ENCODE measurements around the gene WAS. TPM values are rescaled to one million over a fixed set of nuclear protein-coding genes. Genes with fewer than 3 reads are reported as not detected.

Gene WAS
- polyA plus RNA-seq, 1 donor from 2014 or later = 1.0 TPM

GRCh38 chrX:48720577-48721250 lies 37.1 kb downstream of the WAS start:
- Histone ChIP-seq H3K9ac (ENCODE audit: low read length) (no peak overlapping the region), H3K27me3 (ENCODE audit: insufficient read depth, low read depth, low read length) (no peaks in the 10 kb centered on the region), H4K20me1 (ENCODE audit: insufficient read depth) (no peaks in the 10 kb centered on the region), H2AFZ (ENCODE audit: low read depth, low read length) (no peak overlapping the region), H3K9me2 (ENCODE audit: insufficient read depth, low read length) (no peaks in the 10 kb centered on the region), H3K27ac (ENCODE audit: low read length) (no peak overlapping the region), H3K4me2 (ENCODE audit: low read length) (no peak overlapping the region), H3K4me3 (ENCODE audit: low read length) (no peak overlapping the region), H3K36me3 (ENCODE audit: insufficient read depth, low read length) (no peaks in the 10 kb centered on the region), H3K79me2 (replicated peaks; ENCODE audit: insufficient read depth, low read length) (no peaks in the 10 kb centered on the region), H3F3A (ENCODE audit: insufficient read depth, low read length, poor library complexity, severe bottlenecking) (no peaks in the 10 kb centered on the region), H3K9me3 (ENCODE audit: low read length) (no peaks in the 10 kb centered on the region)
- no peak for TF ChIP-seq RAD21 (conservative IDR thresholded peaks at IDR 0.05)

- Histone ChIP-seq H3K4me2 (ENCODE audit: low read length) (no peak overlapping the region), H2AFZ (ENCODE audit: low read depth, low read length) (no peak overlapping the region), H4K20me1 (ENCODE audit: insufficient read depth) (no peaks in the 10 kb centered on the region), H3K9ac (ENCODE audit: low read length) (no peak overlapping the region), H3K27ac (ENCODE audit: low read length) (no peak overlapping the region), H3K4me3 (ENCODE audit: low read length) (no peak overlapping the region), H3K9me2 (ENCODE audit: insufficient read depth, low read length) (no peaks in the 10 kb centered on the region), H3F3A (ENCODE audit: insufficient read depth, low read length, poor library complexity, severe bottlenecking) (no peaks in the 10 kb centered on the region), H3K27me3 (ENCODE audit: insufficient read depth, low read depth, low read length) (no peaks in the 10 kb centered on the region), H3K36me3 (ENCODE audit: insufficient read depth, low read length) (no peaks in the 10 kb centered on the region), H3K79me2 (replicated peaks; ENCODE audit: insufficient read depth, low read length) (no peaks in the 10 kb centered on the region), H3K9me3 (ENCODE audit: low read length) (no peaks in the 10 kb centered on the region)
- no peak for TF ChIP-seq EP300 (conservative IDR thresholded peaks at IDR 0.05; ENCODE audit: poor library complexity, severe bottlenecking)
- no peak for TF ChIP-seq SMC3 (conservative IDR thresholded peaks at IDR 0.05; ENCODE audit: poor library complexity)
- TF ChIP-seq EZH2 (IDR thresholded peaks at IDR 0.05; ENCODE audit: borderline replicate concordance, insufficient read depth, low read length, poor library complexity, severe bottlenecking) = no peak
- TF ChIP-seq RAD21 (conservative IDR thresholded peaks at IDR 0.05) = no peak
- no peak for TF ChIP-seq CTCF (IDR thresholded peaks at IDR 0.05; ENCODE audit: poor library complexity, severe bottlenecking)
Measured at GRCh38 chrX:48721916-48722315, 38.3 kb downstream of the WAS start.

GRCh38 chrX:48726596-48726995 lies 43.0 kb downstream of the WAS start:
- Histone ChIP-seq H3K4me3 (ENCODE audit: low read length) (no peak overlapping the region), H3K27me3 (ENCODE audit: insufficient read depth, low read depth, low read length) (no peaks in the 10 kb centered on the region), H3K9ac (ENCODE audit: low read length) (no peak overlapping the region), H3K27ac (ENCODE audit: low read length) (no peak overlapping the region), H3K9me3 (ENCODE audit: low read length) (no peaks in the 10 kb centered on the region), H4K20me1 (ENCODE audit: insufficient read depth) (no peaks in the 10 kb centered on the region), H3K4me2 (ENCODE audit: low read length) (no peak overlapping the region), H3K9me2 (ENCODE audit: insufficient read depth, low read length) (no peaks in the 10 kb centered on the region), H2AFZ (ENCODE audit: low read depth, low read length) (no peak overlapping the region), H3K36me3 (ENCODE audit: insufficient read depth, low read length) (no peaks in the 10 kb centered on the region), H3F3A (ENCODE audit: insufficient read depth, low read length, poor library complexity, severe bottlenecking) (no peaks in the 10 kb centered on the region), H3K79me2 (replicated peaks; ENCODE audit: insufficient read depth, low read length) (no peaks in the 10 kb centered on the region)
- TF ChIP-seq MXI1 (conservative IDR thresholded peaks at IDR 0.05; ENCODE audit: poor library complexity, severe bottlenecking) = no peak
- no peak for TF ChIP-seq EP300 (conservative IDR thresholded peaks at IDR 0.05; ENCODE audit: poor library complexity, severe bottlenecking)
- TF ChIP-seq EZH2 (IDR thresholded peaks at IDR 0.05; ENCODE audit: borderline replicate concordance, insufficient read depth, low read length, poor library complexity, severe bottlenecking) = no peak
- no peak for TF ChIP-seq REST (IDR thresholded peaks at IDR 0.05; ENCODE audit: borderline replicate concordance)
- TF ChIP-seq TAF1 (IDR thresholded peaks at IDR 0.05; ENCODE audit: low read depth) = no peak
- TF ChIP-seq POLR2AphosphoS5 (IDR thresholded peaks at IDR 0.05) = no peak
- TF ChIP-seq CTCF (IDR thresholded peaks at IDR 0.05; ENCODE audit: poor library complexity, severe bottlenecking) = no peak
- no peak for TF ChIP-seq SMC3 (conservative IDR thresholded peaks at IDR 0.05; ENCODE audit: poor library complexity)
- no peak for TF ChIP-seq RAD21 (conservative IDR thresholded peaks at IDR 0.05)

All from neural cell (in vitro differentiated cells).